ENCODE measurements around the gene PLA2G4E.

PLA2G4E gene

DNA sequence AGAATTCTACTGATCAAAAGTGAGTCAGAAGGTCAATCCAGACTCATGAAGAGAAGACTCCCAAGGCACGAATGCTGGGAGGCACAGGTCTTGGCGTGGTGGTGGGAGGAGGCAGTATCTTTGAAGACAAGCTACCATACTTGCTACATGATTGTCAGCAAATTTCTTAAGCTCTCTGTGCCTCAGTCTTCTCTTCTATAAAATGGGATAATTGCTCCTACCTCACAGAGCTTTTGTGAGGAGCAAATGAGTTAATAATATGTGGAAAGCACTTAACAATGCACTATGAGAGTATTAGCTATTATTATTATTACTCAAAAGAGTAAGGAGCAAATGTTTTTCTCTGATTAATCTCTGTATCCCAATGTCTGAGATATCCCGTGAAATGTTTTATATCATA lies 84.7 kb downstream of the PLA2G4E start:
- no peak for DNase-seq (ENCODE audit: low read depth)

- no peak for DNase-seq (ENCODE audit: low read depth)
These were observed 85.2 kb downstream of the PLA2G4E start for GRCh38 chr15:41935566-41936020.

DNA sequence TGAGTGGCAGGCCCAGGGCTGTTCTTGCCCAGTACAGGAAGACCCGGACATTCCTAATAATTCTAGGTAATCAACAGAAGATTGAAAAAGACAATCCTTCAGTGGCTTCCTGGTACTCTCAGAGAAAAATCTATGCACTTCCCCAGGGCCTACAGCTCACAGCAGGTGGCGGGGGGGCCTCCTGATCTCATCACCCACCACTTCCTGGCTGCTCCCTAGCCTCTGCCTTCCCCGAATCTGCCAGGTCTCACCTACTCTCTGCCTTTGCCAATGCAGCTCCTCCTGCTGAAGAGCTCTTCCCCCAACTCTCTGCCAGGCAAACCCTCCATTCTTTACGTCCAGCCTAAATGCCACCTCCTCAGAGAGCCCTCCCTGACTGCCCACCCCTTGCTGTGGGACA lies 86.0 kb downstream of the PLA2G4E start:
- peak; percentile 38 for DNase-seq (ENCODE audit: low read depth)

GRCh38 chr15:41933771-41934170 lies 87.1 kb downstream of the PLA2G4E start:
- DNase-seq (ENCODE audit: low read depth) = no peak

GRCh38 chr15:41933326-41933725 lies 87.5 kb downstream of the PLA2G4E start:
- DNase-seq (ENCODE audit: low read depth) = no peak

- no peak for DNase-seq (ENCODE audit: low read depth)
These were observed 88.1 kb downstream of the PLA2G4E start for GRCh38 chr15:41932511-41933289.

DNA sequence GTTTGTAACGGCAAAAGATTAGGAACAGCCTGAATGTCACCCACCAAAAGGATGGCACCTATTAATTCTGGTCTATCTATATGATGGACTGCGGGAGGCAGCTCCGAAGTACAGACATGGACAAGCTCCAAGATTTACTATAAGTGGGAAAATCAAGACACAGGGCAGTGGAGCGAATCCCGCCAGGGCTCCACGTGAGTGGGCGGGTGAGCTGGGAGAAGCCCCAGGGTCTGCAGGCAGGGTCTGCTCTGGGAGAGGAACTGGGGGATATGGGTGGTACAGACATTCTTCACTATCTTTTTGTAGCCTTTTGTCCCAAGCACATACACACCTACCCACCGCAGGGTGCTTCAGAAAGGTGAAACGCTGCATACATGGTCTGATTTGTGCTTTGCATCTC lies 88.7 kb downstream of the PLA2G4E start:
- DNase-seq (ENCODE audit: low read depth) = no peak

Measured in iris pigment epithelial cell (primary cell).